HepG2 (cell line): Measurements from ENCODE around the gene LTB4R2. TPM values are rescaled to one million over a fixed set of nuclear protein-coding genes. Genes with fewer than 3 reads are reported as not detected.

Experiments
- ATAC-seq: fragments of 200-7000 bp; cut with Tn5 transposase; 3 replicates; pipeline ENCODE4 v1.9.1; 2020; ENCODE audit warnings: mild to moderate bottlenecking, moderate library complexity
- BruUV-seq: library from RNA; stranded (reverse); fragments of 400-500 nt; replicated peaks from 2 replicates; lab custom pipeline; 2021; lab: Mats Ljungman, UMichigan
- CTCF ChIA-PET: fragments of 300-600 bp; formaldehyde crosslinking; extraction: SDS; loops from one replicate; lab custom pipeline; 2021; ENCODE audit warnings: low total read pairs, inconsistent platforms, low intra/inter-chr PET ratio; lab: Yijun Ruan, JAX
- POLR2A ChIA-PET: fragments of 350-600 bp; sonication (Branson Sonifier 250); formaldehyde crosslinking; loops from one replicate; lab custom pipeline; 2020; ENCODE audit warnings: antibody characterized with exemption, inconsistent platforms; lab: Yijun Ruan, JAX
- DNase-seq: peaks from one replicate; pipeline ENCODE4 v3.0.0-alpha.2; 2015; ENCODE audit warnings: low spot score
- FAIRE-seq: peaks from 3 replicates; lab custom pipeline; 2011; peaks lifted over from hg19 to GRCh38; lab: Jason Lieb, UNC
- H2AFZ ChIP-seq: one replicate; pipeline ENCODE4 v1.6.1; 2011; ENCODE audit warnings: low read length, inconsistent platforms
- H3K27ac ChIP-seq: fragments of 300-600 bp; 3 replicates; pipeline ENCODE4 v1.8.0; 2011; ENCODE audit warnings: mixed run types, mild to moderate bottlenecking, mixed read lengths, low read length, inconsistent platforms; ENCODE audit not compliant: insufficient read depth; ENCODE audit errors: extremely low read length
- H3K27me3 ChIP-seq, 2 experiments: fragments of 200-600 bp in 1 of 2; 2 replicates in 1 of 2; 3 replicates in 1 of 2; pipeline versions ENCODE4 v1.6.0 to v1.8.0; 2011; ENCODE audit warnings: low read length in 2 of 2, mild to moderate bottlenecking in 2 of 2, moderate library complexity in 2 of 2, inconsistent platforms in 1 of 2; ENCODE audit not compliant: insufficient read depth in 2 of 2, control insufficient read depth in 1 of 2
- H3K36me3 ChIP-seq, 2 experiments: fragments of 200-600 bp in 1 of 2; replicated peaks in 1 of 2; 2 replicates in 1 of 2; 3 replicates in 1 of 2; pipeline versions ENCODE4 v1.5.1 to v1.8.0; 2011; ENCODE audit warnings: low read length in 2 of 2, inconsistent platforms in 1 of 2; ENCODE audit not compliant: insufficient read depth in 2 of 2, control insufficient read depth in 1 of 2
- H3K4me1 ChIP-seq: 2 replicates; pipeline ENCODE4 v1.5.1; 2012; ENCODE audit warnings: low read length, inconsistent platforms; ENCODE audit not compliant: insufficient read depth
- H3K4me2 ChIP-seq: 2 replicates; pipeline ENCODE4 v1.6.0; 2011; ENCODE audit warnings: low read depth, low read length, inconsistent platforms
- H3K4me3 ChIP-seq, 3 experiments: fragments of 200-600 bp in 1 of 3; sonication (generic), shearing (Covaris generic) in 1 of 3; replicated peaks in 1 of 3; 2 replicates each; pipeline ENCODE4 v1.5.1; 2011 to 2016; ENCODE audit warnings: low read length in 3 of 3, inconsistent platforms in 2 of 3, low read depth in 2 of 3, mild to moderate bottlenecking in 2 of 3, control low read depth in 1 of 3, mixed read lengths in 1 of 3; ENCODE audit not compliant: insufficient read depth in 1 of 3
- H3K79me2 ChIP-seq: one replicate; pipeline ENCODE4 v1.6.1; 2011; ENCODE audit warnings: low read length, inconsistent platforms; ENCODE audit not compliant: insufficient read depth
- H3K9ac ChIP-seq: 2 replicates; pipeline ENCODE4 v1.6.0; 2011; ENCODE audit warnings: mild to moderate bottlenecking, low read depth, low read length, inconsistent platforms; ENCODE audit not compliant: insufficient read depth
- H3K9me3 ChIP-seq: 2 replicates; pipeline ENCODE4 v1.5.1; 2012; ENCODE audit warnings: mild to moderate bottlenecking, low read length
- H4K20me1 ChIP-seq: 2 replicates; pipeline ENCODE4 v1.6.0; 2011; ENCODE audit warnings: inconsistent platforms, mild to moderate bottlenecking, low read length, moderate library complexity; ENCODE audit not compliant: insufficient read depth
- CREB1 ChIP-seq, 2 experiments: fragments of 450-650 bp in 1 of 2; IDR thresholded peaks; 2 replicates each; pipeline ENCODE4 v1.6.1; 2016 to 2017; ENCODE audit warnings: control low read depth in 1 of 2, mild to moderate bottlenecking in 1 of 2, missing compliant biosample characterization in 1 of 2, missing genetic modification characterization in 1 of 2
- GPN1 ChIP-seq: sonication (generic); formaldehyde crosslinking; IDR thresholded peaks from 2 replicates; pipeline ENCODE4 v1.5.1; 2020; ENCODE audit warnings: missing genetic modification reagents, borderline replicate concordance
- PHB2 ChIP-seq: fragments of 450-650 bp; IDR thresholded peaks from 2 replicates; pipeline ENCODE4 v1.6.1; 2018; ENCODE audit not compliant: partially characterized antibody
- RAD21 ChIP-seq: fragments of 450-650 bp; formaldehyde crosslinking; IDR thresholded peaks from 2 replicates; pipeline ENCODE4 v1.5.0; 2020; ENCODE audit warnings: mild to moderate bottlenecking
- SIN3B ChIP-seq: fragments of 150-350 bp; IDR thresholded peaks from 2 replicates; pipeline ENCODE4 v1.6.1; 2014; ENCODE audit warnings: low read length
- SMYD3 ChIP-seq: sonication (generic); formaldehyde crosslinking; IDR thresholded peaks from 2 replicates; pipeline ENCODE4 v1.8.1; 2023; ENCODE audit warnings: mild to moderate bottlenecking, missing genetic modification reagents
- SNAPC2 ChIP-seq: sonication (generic); formaldehyde crosslinking; IDR thresholded peaks from 2 replicates; pipeline ENCODE4 v1.8.1; 2022; ENCODE audit warnings: mild to moderate bottlenecking, missing genetic modification reagents
- ZBTB20 ChIP-seq: sonication (generic); formaldehyde crosslinking; IDR thresholded peaks from 2 replicates; pipeline ENCODE4 v1.8.1; 2023; ENCODE audit warnings: missing genetic modification reagents, low read depth, mild to moderate bottlenecking, borderline replicate concordance
- ZNF264 ChIP-seq: sonication (generic); formaldehyde crosslinking; IDR thresholded peaks from 2 replicates; pipeline ENCODE4 v1.4.0; 2020; ENCODE audit warnings: missing genetic modification reagents
- ZNF3 ChIP-seq: IDR thresholded peaks from 2 replicates; pipeline ENCODE4 v1.7.0; 2017; ENCODE audit warnings: inconsistent platforms
- ZNF513 ChIP-seq: sonication (generic); formaldehyde crosslinking; conservative IDR thresholded peaks from 2 replicates; pipeline ENCODE4 v1.5.0; 2020; ENCODE audit warnings: missing genetic modification reagents
- ZNF567 ChIP-seq: sonication (generic); formaldehyde crosslinking; IDR thresholded peaks from 2 replicates; pipeline ENCODE4 v1.8.1; 2023; ENCODE audit warnings: mild to moderate bottlenecking, missing genetic modification reagents, borderline replicate concordance
- ZSCAN21 ChIP-seq: sonication (generic); formaldehyde crosslinking; IDR thresholded peaks from 2 replicates; pipeline ENCODE4 v1.8.0; 2022; ENCODE audit warnings: mild to moderate bottlenecking, missing genetic modification reagents, moderate library complexity, borderline replicate concordance
- ZSCAN9 ChIP-seq: IDR thresholded peaks from 2 replicates; pipeline ENCODE4 v1.6.1; 2016; ENCODE audit warnings: borderline replicate concordance
- ZZZ3 ChIP-seq: sonication (generic); formaldehyde crosslinking; IDR thresholded peaks from 2 replicates; pipeline ENCODE4 v1.4.0; 2020; ENCODE audit warnings: missing genetic modification reagents, mild to moderate bottlenecking, borderline replicate concordance
- WGBS: methylation state at CpG from one replicate; pipeline ENCODE4 v1.1.6; 2017; ENCODE audit warnings: low lambda C conversion rate; 5-methylcytosine and 5-hydroxymethylcytosine counted together
- in situ Hi-C: cut with HindIII; loops from 2 replicates; pipeline ENCODE4 v1.10.0; 2017; ENCODE audit warnings: low pct_unique_long_range_greater_than_20kb; ENCODE audit not compliant: extremely low pct_ligation_motif_present
- intact Hi-C: fragments of 100-400 bp; cut with micrococcal nuclease; formaldehyde crosslinking; loops from one replicate; pipeline ENCODE4 v1.10.0; 2022; ENCODE audit not compliant: unreplicated experiment
- polyA plus RNA-seq, 8 experiments: library from polyadenylated mRNA; depleted of rRNA in 3 of 8; stranded (reverse) in 7 of 8; unstranded in 1 of 8; fragments of >200 nt; fragmentation: Illumina TruSeq in 4 of 8; extraction: Trizol in 4 of 8; gene quantifications; 2 replicates each; pipeline versions ENCODE4 v1.2.1 to v1.2.3, GENCODE V29; 2011 to 2016; ENCODE audit warnings: low read depth in 4 of 8, missing spikeins in 1 of 8, mixed read lengths in 1 of 8; ENCODE audit not compliant: insufficient read depth in 1 of 8
- total RNA-seq, 5 experiments: library from RNA; depleted of rRNA; stranded (reverse); fragments of >200 nt; fragmentation: Illumina TruSeq; extraction: Trizol; gene quantifications; 2 replicates each; pipeline ENCODE4 v1.2.3, GENCODE V29; 2016; ENCODE audit warnings: low read depth in 1 of 5

The LTB4R2 gene
- total and polyA plus RNA-seq, 2 of the 13 experiments (the other 11 are each of a cell fraction or from before 2014, with no cell fraction given) = 3.9 to 6.9 TPM

- TF ChIP-seq ZNF264 (CRISPR knock-in tag) (no peak), ZZZ3 (CRISPR knock-in tag) (no peak), CREB1 (IDR thresholded peaks at IDR 0.05) (no peak), CREB1 (CRISPR knock-in tag; IDR thresholded peaks at IDR 0.05) (no peak)
These were observed 32.2 kb upstream of the LTB4R2 start (continued) for GRCh38 chr14:24277606-24278321.

- Histone ChIP-seq H3K9me3 (no peaks in the 10 kb centered on the region), H3K4me3 (no peak overlapping the region), H3K4me1 (no peaks in the 10 kb centered on the region), H3K36me3 (no peaks in the 10 kb centered on the region), H3K79me2 (peaks cover 2% of the 10 kb centered on the region), H3K27ac (no peak overlapping the region), H3K9ac (no peak overlapping the region), H3K4me2 (no peak overlapping the region), H3K27me3 (no peaks in the 10 kb centered on the region), H2AFZ (no peak overlapping the region), H4K20me1 (no peaks in the 10 kb centered on the region)
- POLR2A ChIA-PET = interaction anchor here (4.8 kb wide), 1 partner anchor 8 kb away, joined by 27 read pairs; the partner anchor contains the start of gene RABGGTA
- in situ Hi-C loops (no loop called here), intact Hi-C loops (no loop called here)
- CTCF ChIA-PET = no interaction called here
- FAIRE-seq = no peak
- no peak for DNase-seq
- WGBS = 94% methylated on average over 5 of the region's 5 CpGs
- no peak for ATAC-seq
- no peak for TF ChIP-seq ZNF513 (CRISPR knock-in tag)
- TF ChIP-seq ZSCAN9 (CRISPR knock-in tag) = no peak
- TF ChIP-seq GPN1 (CRISPR knock-in tag) = no peak
- no peak for TF ChIP-seq ZNF567 (CRISPR knock-in tag)
- no peak for TF ChIP-seq PHB2
- TF ChIP-seq SMYD3 = no peak
- no peak for TF ChIP-seq RAD21 (CRISPR knock-in tag)
- no peak for TF ChIP-seq SIN3B
- no peak for TF ChIP-seq SNAPC2 (CRISPR knock-in tag)
- TF ChIP-seq ZBTB20 (CRISPR knock-in tag) = no peak
- TF ChIP-seq ZNF3 (CRISPR knock-in tag) = no peak
- no peak for TF ChIP-seq ZSCAN21
- no TSS peak for BruUV-seq
These were observed 31.5 kb upstream of the LTB4R2 start for GRCh38 chr14:24278424-24278823.
